Measurements from ENCODE around the gene NOP53. TPM values are rescaled to one million over a fixed set of nuclear protein-coding genes. Genes with fewer than 3 reads are reported as not detected.
A peak's percentile ranks its signal among the peaks of the same experiment; 100 is the strongest.

The NOP53 gene
- total and polyA plus RNA-seq, 7 donors: 304 to 682 (median 560) TPM

- 52 to 68% methylated on average over 9 of the region's 9 CpGs for WGBS, 2 donors
- DNase-seq: no peak
- intact Hi-C loops (cut with DNase I): loop anchor here (2.0 kb wide), 3 partner anchors 99 to 263 kb away; no protein-coding TSS in a partner anchor
These were observed 45.9 kb upstream of the NOP53 start for GRCh38 chr19:47699360-47699917.

DNA sequence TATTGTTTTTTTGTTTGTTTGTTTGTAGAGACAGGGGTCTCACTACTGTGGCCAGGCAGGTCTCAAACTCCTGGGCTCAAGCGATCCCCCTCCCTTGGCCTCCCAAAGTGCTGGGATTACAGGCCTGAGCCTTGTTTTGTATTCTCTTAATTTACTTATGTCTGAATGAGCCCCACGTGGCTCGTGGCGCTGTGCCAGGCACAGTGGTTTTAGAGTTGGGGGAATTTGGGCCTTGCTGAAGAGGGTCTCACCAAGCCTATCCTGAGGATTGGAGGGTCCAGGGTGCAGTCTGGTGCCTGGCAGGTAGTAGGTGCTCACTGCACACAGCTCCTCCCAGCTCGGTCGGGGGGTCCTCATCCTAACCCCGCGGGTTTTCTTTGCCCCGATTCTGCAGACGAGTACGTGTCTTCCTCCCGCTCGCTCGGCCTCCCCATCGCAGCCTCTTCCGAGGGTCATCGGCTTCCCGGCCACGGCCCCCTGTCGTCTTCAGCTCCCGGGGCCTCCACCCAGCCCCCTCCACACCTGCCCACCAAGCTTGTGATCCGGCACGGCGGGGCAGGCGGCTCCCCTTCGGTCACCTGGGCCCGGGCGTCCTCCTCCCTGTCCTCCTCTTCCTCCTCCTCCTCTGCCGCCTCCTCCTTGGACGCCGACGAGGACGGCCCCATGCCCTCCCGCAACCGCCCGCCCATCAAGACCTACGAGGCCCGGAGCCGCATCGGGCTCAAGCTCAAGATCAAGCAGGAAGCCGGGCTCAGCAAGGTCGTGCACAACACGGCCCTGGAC, 44.2 kb upstream of the NOP53 start:
- no peak for DNase-seq
- Histone ChIP-seq H3K4me3 (no peak overlapping the region), H3K36me3 (peaks cover 16 to 55% (median 29%) of the 10 kb centered on the region in 4 donors), H3K9me3 (no peaks in the 10 kb centered on the region), H3K27ac (no peak overlapping the region), H3K4me1 (peaks cover 0 to 17% (median 12%) of the 10 kb centered on the region in 4 donors), H3K27me3 (no peaks in the 10 kb centered on the region)
- TF ChIP-seq POLR2AphosphoS5 (IDR thresholded peaks at IDR 0.05): no peak
- WGBS, 2 donors: 93 to 95% methylated on average over 43 of the region's 43 CpGs
- intact Hi-C loops (cut with DNase I): no loop called here

More at GRCh38 chr19:47699360-47699917, 45.9 kb upstream of the NOP53 start:
- Histone ChIP-seq H3K9me3 (no peaks in the 10 kb centered on the region), H3K36me3 (peaks cover 16 to 63% (median 29%) of the 10 kb centered on the region in 4 donors), H3K4me1 (peaks cover 0 to 17% (median 11%) of the 10 kb centered on the region in 4 donors), H3K27me3 (no peaks in the 10 kb centered on the region), H3K27ac (peak overlapping the region in 3 of 4 donors; percentile 80 to 83 (median 83)), H3K4me3 (no peak overlapping the region)
- TF ChIP-seq POLR2AphosphoS5 (IDR thresholded peaks at IDR 0.05) (peak in 1 of 4 donors; percentile 5), POLR2A (IDR thresholded peaks at IDR 0.05) (no peak), EP300 (IDR thresholded peaks at IDR 0.05) (no peak)
- TF ChIP-seq, protein P1, sequence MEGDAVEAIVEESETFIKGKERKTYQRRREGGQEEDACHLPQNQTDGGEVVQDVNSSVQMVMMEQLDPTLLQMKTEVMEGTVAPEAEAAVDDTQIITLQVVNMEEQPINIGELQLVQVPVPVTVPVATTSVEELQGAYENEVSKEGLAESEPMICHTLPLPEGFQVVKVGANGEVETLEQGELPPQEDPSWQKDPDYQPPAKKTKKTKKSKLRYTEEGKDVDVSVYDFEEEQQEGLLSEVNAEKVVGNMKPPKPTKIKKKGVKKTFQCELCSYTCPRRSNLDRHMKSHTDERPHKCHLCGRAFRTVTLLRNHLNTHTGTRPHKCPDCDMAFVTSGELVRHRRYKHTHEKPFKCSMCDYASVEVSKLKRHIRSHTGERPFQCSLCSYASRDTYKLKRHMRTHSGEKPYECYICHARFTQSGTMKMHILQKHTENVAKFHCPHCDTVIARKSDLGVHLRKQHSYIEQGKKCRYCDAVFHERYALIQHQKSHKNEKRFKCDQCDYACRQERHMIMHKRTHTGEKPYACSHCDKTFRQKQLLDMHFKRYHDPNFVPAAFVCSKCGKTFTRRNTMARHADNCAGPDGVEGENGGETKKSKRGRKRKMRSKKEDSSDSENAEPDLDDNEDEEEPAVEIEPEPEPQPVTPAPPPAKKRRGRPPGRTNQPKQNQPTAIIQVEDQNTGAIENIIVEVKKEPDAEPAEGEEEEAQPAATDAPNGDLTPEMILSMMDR (IDR thresholded peaks at IDR 0.05): peak; percentile 63 to 83 (median 75)

DNA sequence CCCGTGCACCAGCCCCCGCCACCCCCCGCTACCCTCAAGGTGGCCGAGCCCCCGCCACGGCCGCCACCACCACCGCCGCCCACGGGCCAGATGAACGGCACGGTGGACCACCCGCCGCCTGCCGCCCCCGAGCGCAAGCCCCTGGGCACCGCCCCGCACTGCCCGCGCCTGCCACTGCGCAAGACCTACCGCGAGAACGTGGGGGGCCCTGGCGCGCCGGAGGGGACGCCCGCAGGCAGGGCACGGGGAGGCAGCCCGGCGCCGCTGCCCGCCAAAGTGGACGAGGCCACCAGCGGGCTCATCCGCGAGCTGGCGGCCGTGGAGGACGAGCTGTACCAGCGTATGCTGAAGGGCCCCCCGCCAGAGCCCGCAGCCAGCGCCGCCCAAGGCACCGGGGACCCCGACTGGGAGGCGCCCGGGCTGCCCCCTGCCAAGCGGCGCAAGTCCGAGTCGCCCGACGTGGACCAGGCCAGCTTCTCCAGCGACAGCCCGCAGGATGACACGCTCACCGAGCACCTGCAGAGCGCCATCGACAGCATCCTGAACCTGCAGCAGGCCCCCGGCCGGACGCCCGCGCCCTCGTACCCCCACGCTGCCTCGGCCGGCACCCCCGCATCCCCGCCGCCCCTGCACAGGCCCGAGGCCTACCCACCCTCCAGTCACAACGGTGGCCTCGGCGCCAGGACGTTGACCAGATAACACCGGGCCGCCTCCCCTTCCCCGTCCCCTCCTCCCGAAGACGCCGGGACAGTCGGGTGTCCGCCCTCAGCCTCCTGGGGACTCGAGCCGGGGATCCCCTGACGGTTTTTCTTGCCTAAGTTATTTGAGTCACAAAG, 43.4 kb upstream of the NOP53 start:
- WGBS, 2 donors: 95% methylated on average over 91 of the region's 91 CpGs
- Histone ChIP-seq H3K4me1 (peaks cover 0 to 17% (median 14%) of the 10 kb centered on the region in 4 donors), H3K27ac (peak overlapping the region in 1 of 4 donors; percentile 68), H3K27me3 (no peaks in the 10 kb centered on the region), H3K9me3 (no peaks in the 10 kb centered on the region), H3K4me3 (no peak overlapping the region), H3K36me3 (peaks cover 16 to 50% (median 29%) of the 10 kb centered on the region in 4 donors)
- no peak for DNase-seq
- no peak for TF ChIP-seq POLR2AphosphoS5 (IDR thresholded peaks at IDR 0.05)
- TF ChIP-seq, protein P1 (IDR thresholded peaks at IDR 0.05): no peak
- no peak for TF ChIP-seq EP300 (IDR thresholded peaks at IDR 0.05)
- no peak for TF ChIP-seq POLR2A (IDR thresholded peaks at IDR 0.05)
- intact Hi-C loops (cut with DNase I): no loop called here

DNA sequence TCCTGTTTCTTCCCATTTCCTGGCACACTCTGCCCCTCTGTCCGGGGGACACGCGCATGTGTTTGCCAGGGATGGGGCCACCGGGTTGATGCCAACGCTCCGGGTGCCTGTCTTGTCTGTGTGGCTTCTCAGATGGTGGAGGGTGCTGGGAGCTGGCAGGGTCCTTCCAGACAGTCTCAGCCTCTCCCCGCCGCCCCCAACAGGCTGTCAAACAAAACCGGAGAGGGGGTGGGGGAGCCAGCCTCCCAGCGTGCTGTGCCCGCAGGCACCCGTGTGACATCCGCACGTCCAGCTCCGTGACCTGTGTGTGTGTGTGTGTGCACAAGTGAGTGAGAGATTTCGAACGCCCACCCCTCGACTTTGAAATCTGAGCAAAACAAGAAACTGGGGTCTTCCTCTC, 42.7 kb upstream of the NOP53 start:
- H3K4me3 ChIP-seq: no peak overlapping the region
- H3K27ac ChIP-seq: peak overlapping the region in 3 of 4 donors; percentile 64 to 70 (median 68)
- no peaks in the 10 kb centered on the region for H3K9me3 ChIP-seq
- no peaks in the 10 kb centered on the region for H3K27me3 ChIP-seq
- H3K36me3 ChIP-seq: peaks cover 16 to 50% (median 29%) of the 10 kb centered on the region in 4 donors
- peaks cover 0 to 15% (median 13%) of the 10 kb centered on the region in 4 donors for H3K4me1 ChIP-seq
- 85 to 90% methylated on average over 18 of the region's 18 CpGs for WGBS, 2 donors
- intact Hi-C loops (cut with DNase I): no loop called here
- DNase-seq: no peak
- TF ChIP-seq EP300 (IDR thresholded peaks at IDR 0.05) (no peak), POLR2A (IDR thresholded peaks at IDR 0.05) (no peak), POLR2AphosphoS5 (IDR thresholded peaks at IDR 0.05) (no peak)
- TF ChIP-seq, protein P1 (IDR thresholded peaks at IDR 0.05): no peak

Measured in sigmoid colon (tissue), 7 donors.